ENCODE measurements around the gene GNAT2.

- no peak for TF ChIP-seq TAF1 (IDR thresholded peaks at IDR 0.05; ENCODE audit: borderline replicate concordance, low read depth, low read length)
- no peak for TF ChIP-seq POLR2A (IDR thresholded peaks at IDR 0.05; ENCODE audit: low read depth, low read length)
- no peak for TF ChIP-seq POLR2AphosphoS5 (IDR thresholded peaks at IDR 0.05; ENCODE audit: low read depth, low read length)
These were observed 23.2 kb upstream of the GNAT2 start for GRCh38 chr1:109642626-109643025.
